GM12874 (cell line): ENCODE measurements around the gene TAF4B.

ENCODE experiments used
- TF ChIP-seq, protein P1 (sequence below): IDR thresholded peaks from 2 replicates; pipeline ENCODE4 v1.5.1; 2011; ENCODE audit warnings: low read depth, mild to moderate bottlenecking, control low read depth, low read length, moderate library complexity; ENCODE audit not compliant: insufficient read depth

The TAF4B gene, protein sequence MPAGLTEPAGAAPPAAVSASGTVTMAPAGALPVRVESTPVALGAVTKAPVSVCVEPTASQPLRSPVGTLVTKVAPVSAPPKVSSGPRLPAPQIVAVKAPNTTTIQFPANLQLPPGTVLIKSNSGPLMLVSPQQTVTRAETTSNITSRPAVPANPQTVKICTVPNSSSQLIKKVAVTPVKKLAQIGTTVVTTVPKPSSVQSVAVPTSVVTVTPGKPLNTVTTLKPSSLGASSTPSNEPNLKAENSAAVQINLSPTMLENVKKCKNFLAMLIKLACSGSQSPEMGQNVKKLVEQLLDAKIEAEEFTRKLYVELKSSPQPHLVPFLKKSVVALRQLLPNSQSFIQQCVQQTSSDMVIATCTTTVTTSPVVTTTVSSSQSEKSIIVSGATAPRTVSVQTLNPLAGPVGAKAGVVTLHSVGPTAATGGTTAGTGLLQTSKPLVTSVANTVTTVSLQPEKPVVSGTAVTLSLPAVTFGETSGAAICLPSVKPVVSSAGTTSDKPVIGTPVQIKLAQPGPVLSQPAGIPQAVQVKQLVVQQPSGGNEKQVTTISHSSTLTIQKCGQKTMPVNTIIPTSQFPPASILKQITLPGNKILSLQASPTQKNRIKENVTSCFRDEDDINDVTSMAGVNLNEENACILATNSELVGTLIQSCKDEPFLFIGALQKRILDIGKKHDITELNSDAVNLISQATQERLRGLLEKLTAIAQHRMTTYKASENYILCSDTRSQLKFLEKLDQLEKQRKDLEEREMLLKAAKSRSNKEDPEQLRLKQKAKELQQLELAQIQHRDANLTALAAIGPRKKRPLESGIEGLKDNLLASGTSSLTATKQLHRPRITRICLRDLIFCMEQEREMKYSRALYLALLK

DNA sequence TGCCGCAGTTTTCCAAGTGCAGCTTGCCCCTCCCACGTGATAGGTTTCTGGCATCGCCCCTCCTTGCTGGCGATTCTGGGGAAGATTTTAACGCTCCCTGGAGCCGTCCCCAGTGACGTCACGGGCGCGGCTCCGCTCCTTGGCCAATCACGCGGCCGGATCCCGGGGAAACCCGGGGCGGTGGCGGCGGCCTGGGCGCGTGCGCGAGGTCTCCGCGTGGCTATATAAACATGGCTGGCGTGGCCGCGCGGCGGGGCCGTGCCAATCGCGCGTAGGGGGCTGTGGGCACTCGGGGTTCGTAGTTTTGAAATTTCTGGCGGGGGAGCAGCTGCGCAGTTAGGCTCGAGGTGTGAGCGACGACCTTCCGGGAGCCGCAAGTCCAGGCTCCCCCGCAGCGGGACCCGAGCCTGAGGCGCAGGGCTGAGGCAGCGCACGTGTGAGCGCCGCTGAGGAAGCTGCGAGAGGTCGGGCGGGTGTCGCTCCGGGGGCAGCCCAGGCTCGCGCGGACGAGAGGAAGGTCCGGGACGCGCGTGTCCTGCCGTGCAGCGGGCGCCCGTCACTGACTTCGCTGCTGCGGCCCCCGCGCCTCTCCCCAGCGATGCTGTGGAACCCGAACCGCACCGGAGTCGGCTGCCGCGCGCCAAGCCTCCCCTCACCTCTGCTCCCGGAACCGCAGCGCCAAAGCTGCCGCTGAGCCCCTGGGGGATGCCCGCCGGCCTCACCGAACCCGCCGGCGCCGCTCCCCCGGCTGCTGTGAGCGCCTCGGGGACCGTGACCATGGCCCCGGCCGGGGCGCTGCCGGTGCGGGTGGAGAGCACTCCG lies at the start of gene TAF4B:
TAF4B (plus strand) TSS at position 217 of the 822 bp plus-strand sequence; CDS start at position 706, 489 bp downstream.
- TF ChIP-seq, protein P1, sequence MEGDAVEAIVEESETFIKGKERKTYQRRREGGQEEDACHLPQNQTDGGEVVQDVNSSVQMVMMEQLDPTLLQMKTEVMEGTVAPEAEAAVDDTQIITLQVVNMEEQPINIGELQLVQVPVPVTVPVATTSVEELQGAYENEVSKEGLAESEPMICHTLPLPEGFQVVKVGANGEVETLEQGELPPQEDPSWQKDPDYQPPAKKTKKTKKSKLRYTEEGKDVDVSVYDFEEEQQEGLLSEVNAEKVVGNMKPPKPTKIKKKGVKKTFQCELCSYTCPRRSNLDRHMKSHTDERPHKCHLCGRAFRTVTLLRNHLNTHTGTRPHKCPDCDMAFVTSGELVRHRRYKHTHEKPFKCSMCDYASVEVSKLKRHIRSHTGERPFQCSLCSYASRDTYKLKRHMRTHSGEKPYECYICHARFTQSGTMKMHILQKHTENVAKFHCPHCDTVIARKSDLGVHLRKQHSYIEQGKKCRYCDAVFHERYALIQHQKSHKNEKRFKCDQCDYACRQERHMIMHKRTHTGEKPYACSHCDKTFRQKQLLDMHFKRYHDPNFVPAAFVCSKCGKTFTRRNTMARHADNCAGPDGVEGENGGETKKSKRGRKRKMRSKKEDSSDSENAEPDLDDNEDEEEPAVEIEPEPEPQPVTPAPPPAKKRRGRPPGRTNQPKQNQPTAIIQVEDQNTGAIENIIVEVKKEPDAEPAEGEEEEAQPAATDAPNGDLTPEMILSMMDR = no peak

DNA sequence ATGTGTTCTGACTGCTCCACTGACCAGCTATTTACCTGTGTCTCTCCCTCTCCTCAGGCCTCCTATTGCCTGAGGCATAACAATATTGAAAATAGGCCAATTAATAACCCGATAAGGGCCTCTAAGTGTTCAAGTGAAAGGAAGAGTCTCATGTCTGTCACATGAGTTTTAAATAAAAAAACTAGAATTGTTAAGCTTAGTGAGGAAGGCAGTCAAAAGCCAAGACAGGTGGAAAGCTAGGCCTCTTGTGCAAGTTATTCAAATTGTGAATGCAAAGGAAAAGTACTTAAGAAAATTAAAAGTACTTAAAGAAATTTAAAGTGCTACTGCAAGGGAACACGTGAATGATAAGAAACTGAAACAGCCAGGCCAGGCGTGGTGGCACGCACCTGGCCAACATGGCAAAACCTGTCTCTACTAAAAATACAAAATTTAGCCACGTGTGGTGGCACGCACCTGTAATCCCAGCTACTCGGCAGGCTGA lies 44.9 kb upstream of the TAF4B start:
- TF ChIP-seq, protein P1 = no peak

DNA sequence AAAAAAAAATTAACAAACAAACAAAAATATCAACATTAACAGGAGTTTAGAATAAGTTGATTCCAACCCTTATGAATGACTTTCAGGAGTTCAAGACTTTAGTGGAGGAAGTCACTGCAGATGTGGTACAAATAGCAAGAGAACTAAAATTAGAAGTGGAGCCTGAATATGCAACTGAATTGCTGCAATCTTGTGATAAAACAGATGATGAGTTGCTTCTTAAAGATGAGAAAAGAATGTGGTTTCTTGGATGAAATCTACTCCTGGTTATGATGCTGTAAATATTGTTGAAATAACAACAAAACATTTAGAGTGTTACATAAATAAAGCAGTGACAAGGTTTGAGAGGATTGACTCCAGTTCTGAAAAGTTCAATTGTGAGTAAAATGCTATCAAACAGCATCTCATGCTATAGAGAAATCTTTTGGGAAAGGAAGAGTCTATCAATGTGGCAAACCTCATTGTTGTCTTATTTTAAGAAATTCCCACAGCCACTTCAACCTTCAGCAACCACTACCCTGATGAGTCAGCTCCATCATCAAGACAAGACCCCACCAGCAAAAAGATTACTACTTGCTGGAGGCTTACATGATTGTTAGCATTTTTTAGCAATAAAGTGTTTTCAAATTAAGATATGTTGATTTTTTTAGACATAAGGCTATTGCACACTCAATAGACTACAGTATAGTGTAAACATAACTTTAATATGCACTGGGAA lies 42.7 kb upstream of the TAF4B start:
- TF ChIP-seq, protein P1 = no peak

DNA sequence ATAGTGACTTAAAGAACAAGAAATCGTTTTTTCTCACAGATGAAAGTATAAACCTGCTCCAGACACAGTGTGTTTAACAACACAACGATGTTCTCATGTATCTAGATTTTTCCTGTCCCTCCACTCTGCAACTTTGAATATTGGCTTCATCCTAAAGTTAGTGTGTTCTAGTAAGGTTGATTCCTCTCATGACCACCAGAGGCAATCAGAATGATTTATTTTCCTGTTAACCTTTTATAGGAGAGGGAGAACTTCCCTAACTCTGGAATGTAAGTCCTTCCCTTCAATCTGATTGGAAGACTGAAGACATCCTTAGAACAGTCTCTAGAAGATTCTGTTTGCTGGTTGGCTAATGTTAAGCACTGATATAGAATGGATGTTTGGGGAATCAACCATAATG lies 41.0 kb upstream of the TAF4B start:
- TF ChIP-seq, protein P1 = no peak

DNA sequence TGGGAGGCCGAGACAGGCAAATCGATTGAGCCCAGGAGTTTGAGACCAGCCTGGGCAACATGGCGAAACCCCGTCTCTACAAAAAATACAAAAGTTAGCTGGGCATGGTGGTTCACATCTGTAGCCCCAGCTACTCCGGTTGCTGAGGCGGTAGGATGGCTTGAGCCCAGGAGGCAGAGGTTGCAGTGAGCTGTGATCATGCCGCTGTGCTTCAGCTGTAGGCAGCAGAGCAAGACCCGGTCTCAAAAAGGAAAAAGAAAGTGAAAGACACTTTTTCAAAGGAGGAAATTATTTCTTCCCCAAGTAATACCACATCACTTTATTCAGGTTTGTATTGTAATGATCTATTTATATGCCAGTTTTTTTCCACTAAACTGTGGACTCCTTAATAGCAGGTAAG lies 35.7 kb upstream of the TAF4B start:
- TF ChIP-seq, protein P1 = no peak

DNA sequence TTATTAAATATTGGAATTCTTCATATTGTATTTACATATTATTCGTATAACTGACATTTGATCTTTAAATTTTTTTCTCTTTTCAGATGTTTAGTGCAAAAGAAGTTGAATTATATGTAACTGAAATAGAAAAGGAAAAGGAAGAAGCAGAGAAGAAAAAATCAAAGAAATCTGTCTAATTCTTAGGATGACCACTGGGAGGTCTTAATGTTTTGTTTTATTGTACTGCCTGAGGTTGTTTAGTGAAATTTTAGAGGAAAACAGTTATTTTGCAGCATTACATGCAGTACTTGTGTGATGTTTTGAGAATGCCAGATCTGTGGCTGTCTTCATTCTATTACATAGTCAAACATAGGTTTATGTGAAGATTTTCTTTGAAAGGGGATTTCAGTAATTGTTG lies 34.0 kb upstream of the TAF4B start:
- TF ChIP-seq, protein P1 = no peak
